NCI-H1417 (cell line): ENCODE results near the gene RGMB.

Experiments
- DNase-seq, 3 experiments: peaks; one replicate each; lab custom pipeline; 2025; lab: John Stamatoyannopoulos, UW

RGMB gene

GRCh38 chr5:98768160-98768959 lies 5.1 kb upstream of the RGMB start:
- DNase-seq = peak; percentile 23 to 64 (median 51)

GRCh38 chr5:98768960-98769209 lies 4.6 kb upstream of the RGMB start:
- DNase-seq = no peak

DNA sequence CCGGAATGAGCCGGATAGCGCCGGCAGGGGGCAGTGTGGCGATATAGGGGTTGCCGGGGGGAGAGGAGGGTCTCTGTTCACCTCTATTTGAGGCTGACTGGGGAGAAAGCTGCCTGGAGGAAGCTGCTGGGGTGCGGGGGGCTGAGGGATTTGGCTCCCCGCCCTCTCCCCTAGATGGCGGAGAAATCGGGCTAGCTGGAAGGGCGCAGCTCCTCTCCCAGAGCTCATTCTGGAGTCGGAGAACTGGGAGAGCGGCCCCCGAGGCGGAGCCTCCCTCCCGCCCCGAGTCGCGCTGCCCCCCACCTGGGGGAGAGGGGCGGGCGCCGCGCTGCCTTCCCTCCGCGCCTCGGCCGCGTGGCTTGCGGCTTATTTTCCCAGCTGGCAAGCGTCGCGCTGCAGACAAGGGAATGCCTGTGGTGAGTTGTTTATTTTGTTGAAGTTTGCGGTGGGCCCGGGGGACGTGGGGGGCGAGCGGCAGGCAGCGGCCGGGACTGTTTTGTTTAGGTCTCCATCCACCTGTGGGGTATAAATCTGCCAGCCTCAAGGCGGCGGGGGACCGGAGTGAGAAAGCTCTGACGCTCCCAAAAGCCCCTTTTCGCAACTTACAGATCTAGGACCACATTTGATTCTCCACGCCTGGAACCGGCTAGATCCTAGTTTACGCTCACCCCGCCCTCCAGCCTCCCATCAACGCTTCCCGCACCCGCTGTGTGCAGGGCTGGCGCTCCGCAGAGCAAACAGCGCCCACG lies 4.1 kb upstream of the RGMB start:
- peak; percentile 49 to 68 (median 66) for DNase-seq

- DNase-seq = peak; percentile 63 to 79 (median 78)
Measured at GRCh38 chr5:98769959-98770208, 3.6 kb upstream of the RGMB start.

GRCh38 chr5:98770209-98770910 lies 3.1 kb upstream of the RGMB start:
- DNase-seq = peak; percentile 63 to 83 (median 73)

GRCh38 chr5:98770911-98771322 lies 2.5 kb upstream of the RGMB start:
- peak in 2 of 3 experiments; percentile 40 to 75 for DNase-seq

- DNase-seq = peak; percentile 74 to 93 (median 91)
Measured at GRCh38 chr5:98771382-98772109, 1.9 kb upstream of the RGMB start.

GRCh38 chr5:98772415-98773213 lies 849 bp upstream of the RGMB start:
- DNase-seq = peak; percentile 86 to 94 (median 92)

- no peak for DNase-seq
Measured at GRCh38 chr5:98773214-98773463, 324 bp upstream of the RGMB start.

- peak; percentile 79 to 82 (median 81) for DNase-seq
Measured at GRCh38 chr5:98774192-98775033, 950 bp downstream of the RGMB start.

DNA sequence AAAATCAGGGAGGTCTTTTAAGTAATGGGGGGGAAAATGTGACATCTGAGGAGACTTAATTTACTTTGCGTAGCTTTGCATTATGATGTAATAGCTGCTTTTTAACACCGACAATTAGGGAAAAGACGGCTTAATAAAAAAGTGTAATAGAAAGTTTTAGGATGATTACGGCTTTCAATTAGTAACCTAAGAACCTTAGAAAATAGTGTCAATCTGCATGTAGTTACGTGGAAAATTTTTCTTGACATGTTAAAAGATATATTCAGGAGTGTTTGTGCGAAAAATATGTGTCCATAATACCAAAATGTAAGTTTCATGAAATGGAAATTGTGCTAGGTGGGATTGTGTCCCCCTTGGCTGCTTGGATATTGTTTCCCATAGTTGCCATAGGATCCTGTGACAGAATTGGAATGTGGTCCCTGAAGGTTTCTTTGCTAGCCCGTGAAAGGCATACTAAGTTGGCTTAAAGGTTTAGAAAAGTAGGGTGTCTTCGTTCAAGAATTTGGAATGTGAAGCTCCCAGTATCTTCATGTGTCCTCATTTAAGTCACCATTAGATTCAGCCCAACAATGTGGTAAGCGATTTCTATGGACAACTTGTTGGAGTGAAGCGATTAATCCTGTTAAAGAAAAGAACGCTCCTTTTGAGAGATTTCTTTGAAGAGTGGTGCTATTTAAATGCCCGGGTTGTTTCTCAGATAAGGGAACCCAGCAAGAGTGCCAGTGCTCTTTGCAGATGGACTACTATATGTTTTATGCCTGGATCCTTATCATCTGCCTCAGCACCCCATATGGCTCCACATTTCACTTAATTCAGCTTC lies 2.0 kb downstream of the RGMB start:
- DNase-seq = peak in 1 of 3 experiments; percentile 4

- no peak for DNase-seq
Measured at GRCh38 chr5:98776066-98776705, 2.7 kb downstream of the RGMB start.

GRCh38 chr5:98777295-98777694 lies 3.8 kb downstream of the RGMB start:
- no peak for DNase-seq

DNA sequence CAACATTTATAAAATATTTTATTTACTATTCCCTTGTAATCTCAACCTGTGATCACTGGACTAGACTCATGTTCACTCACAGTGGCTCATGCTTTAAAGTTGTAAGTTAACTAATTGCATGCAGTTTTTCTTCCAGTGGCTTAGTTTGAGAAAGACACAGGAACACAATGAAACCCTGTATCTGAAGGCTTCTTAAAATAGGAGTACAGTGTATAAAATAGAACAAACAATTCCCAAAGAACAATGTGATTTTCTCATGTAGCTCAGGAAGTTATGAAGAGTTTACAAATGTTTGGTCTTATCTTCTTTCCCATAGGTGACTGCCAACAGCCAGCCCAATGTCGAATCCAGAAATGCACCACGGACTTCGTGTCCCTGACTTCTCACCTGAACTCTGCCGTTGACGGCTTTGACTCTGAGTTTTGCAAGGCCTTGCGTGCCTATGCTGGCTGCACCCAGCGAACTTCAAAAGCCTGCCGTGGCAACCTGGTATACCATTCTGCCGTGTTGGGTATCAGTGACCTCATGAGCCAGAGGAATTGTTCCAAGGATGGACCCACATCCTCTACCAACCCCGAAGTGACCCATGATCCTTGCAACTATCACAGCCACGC lies 5.9 kb downstream of the RGMB start:
- no peak for DNase-seq

DNA sequence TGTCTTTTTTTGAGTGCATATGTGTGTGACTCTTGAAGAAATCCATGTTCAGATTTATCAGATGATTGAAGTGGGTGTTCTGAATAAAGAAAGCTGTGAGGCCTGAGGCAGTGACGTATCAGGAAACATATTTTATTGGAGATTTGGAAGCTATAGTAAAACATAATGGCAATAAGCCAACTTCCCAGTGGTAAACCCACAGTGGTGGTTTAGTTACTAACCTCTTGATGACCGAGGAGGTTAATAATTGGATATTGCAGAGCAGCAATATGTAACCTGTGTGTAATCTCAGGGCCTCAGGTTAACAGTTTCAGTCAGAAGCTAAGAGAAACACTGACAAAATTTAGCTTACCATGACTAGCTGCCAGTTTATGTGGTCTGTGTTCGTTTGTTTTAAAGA lies 6.9 kb downstream of the RGMB start:
- DNase-seq = no peak

DNA sequence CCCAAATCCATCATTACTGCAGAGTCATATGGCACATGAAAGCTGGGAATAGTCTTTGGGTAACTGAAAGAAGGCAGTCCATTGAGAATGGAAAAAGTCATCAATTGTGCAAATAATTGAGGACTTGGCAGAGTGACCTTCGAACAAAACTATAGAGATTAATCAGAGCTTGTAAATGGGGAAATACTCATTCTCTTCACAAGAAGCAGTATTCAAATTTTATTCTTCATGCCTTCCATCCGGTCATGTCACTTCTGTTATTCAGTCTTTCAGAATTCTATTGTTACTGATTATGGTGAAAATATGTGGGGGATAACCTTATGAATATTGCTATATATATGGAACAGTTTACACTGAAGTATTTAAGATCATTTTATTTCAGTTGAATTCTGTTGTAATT lies 8.1 kb downstream of the RGMB start:
- DNase-seq = no peak

- DNase-seq = no peak
Measured at GRCh38 chr5:98781964-98782363, 8.5 kb downstream of the RGMB start.

GRCh38 chr5:98783051-98783649 lies 9.7 kb downstream of the RGMB start:
- no peak for DNase-seq

- no peak for DNase-seq
Measured at GRCh38 chr5:98784411-98784810, 10.9 kb downstream of the RGMB start.
